Measurements from ENCODE around the gene SASS6.

DNA sequence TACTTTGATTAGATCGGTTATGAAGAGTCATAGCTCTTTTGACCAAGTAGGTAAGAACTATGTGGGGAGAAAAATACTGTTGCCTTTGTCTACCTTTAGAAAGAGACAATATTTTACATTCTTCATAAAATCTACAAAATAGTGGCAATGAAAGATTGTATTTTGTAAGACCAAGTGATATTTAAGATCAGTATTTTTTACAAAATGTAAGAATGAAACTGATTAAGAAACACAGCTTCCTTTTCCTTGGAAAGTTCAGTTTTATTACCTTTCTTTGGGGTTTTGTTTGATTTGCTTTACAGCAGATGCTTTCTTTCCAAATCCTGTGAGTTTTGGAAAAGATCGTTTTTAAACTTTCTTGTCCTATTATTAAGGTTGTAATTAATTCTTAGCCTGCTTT is 93.1 kb downstream of the SASS6 start:
- TF ChIP-seq, protein P1, sequence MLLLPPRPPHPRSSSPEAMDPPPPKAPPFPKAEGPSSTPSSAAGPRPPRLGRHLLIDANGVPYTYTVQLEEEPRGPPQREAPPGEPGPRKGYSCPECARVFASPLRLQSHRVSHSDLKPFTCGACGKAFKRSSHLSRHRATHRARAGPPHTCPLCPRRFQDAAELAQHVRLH (tag by site-specific recombination; IDR thresholded peaks at IDR 0.05): no peak
- TF ChIP-seq, protein P2, sequence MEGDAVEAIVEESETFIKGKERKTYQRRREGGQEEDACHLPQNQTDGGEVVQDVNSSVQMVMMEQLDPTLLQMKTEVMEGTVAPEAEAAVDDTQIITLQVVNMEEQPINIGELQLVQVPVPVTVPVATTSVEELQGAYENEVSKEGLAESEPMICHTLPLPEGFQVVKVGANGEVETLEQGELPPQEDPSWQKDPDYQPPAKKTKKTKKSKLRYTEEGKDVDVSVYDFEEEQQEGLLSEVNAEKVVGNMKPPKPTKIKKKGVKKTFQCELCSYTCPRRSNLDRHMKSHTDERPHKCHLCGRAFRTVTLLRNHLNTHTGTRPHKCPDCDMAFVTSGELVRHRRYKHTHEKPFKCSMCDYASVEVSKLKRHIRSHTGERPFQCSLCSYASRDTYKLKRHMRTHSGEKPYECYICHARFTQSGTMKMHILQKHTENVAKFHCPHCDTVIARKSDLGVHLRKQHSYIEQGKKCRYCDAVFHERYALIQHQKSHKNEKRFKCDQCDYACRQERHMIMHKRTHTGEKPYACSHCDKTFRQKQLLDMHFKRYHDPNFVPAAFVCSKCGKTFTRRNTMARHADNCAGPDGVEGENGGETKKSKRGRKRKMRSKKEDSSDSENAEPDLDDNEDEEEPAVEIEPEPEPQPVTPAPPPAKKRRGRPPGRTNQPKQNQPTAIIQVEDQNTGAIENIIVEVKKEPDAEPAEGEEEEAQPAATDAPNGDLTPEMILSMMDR (tag by site-specific recombination; IDR thresholded peaks at IDR 0.05): no peak

All from HEK293 (cell line).